H1 (cell line): Measurements from ENCODE around the gene MIDN.

ENCODE experiments used
- CBX5 ChIP-seq: fragments of 300-800, 300-1000 bp; sonication (generic); IDR thresholded peaks from 2 replicates; pipeline ENCODE4 v1.7.1; 2016; ENCODE audit warnings: antibody characterized with exemption, low read length, low read depth
- CHD1 ChIP-seq: IDR thresholded peaks from 2 replicates; pipeline ENCODE4 v1.6.1; 2012; ENCODE audit warnings: low read depth, low read length, improper control_type of control experiment
- CHD7 ChIP-seq: fragments of 300-600 bp; sonication (generic); IDR thresholded peaks from 2 replicates; pipeline ENCODE4 v1.7.1; 2012; ENCODE audit warnings: low read length, moderate library complexity, mild to moderate bottlenecking, inconsistent platforms; ENCODE audit not compliant: insufficient replicate concordance
- CREB1 ChIP-seq: IDR thresholded peaks from 2 replicates; pipeline ENCODE4 v1.6.1; 2012; ENCODE audit warnings: inconsistent platforms
- CTCF ChIP-seq, 3 experiments: IDR thresholded peaks; 1 replicate in 2 of 3; 2 replicates in 1 of 3; pipeline versions ENCODE4 v1.5.1 to v1.6.1; 2011; ENCODE audit warnings: low read length in 3 of 3, mild to moderate bottlenecking in 3 of 3, inconsistent platforms in 2 of 3, low read depth in 1 of 3, moderate library complexity in 1 of 3; ENCODE audit not compliant: insufficient read depth in 1 of 3; ENCODE audit errors: control extremely low read depth in 1 of 3
- EZH2 ChIP-seq: fragments of 200-600 bp; sonication (generic); IDR thresholded peaks from 2 replicates; pipeline ENCODE4 v1.7.1; 2012; ENCODE audit warnings: low read depth, mild to moderate bottlenecking, moderate library complexity, low read length, inconsistent platforms; ENCODE audit not compliant: severe bottlenecking
- HDAC2 ChIP-seq, 2 experiments: fragments of 300-600 bp in 1 of 2; sonication (generic) in 1 of 2; IDR thresholded peaks; 2 replicates each; pipeline ENCODE4 v1.6.1; 2011 to 2012; ENCODE audit warnings: low read depth in 2 of 2, low read length in 2 of 2, mild to moderate bottlenecking in 2 of 2, moderate library complexity in 2 of 2, borderline replicate concordance in 1 of 2, inconsistent platforms in 1 of 2
- MAX ChIP-seq: IDR thresholded peaks from 2 replicates; pipeline ENCODE4 v1.6.1; 2012; ENCODE audit warnings: inconsistent platforms
- POLR2A ChIP-seq, 2 experiments: IDR thresholded peaks; 1 replicate in 1 of 2; 2 replicates in 1 of 2; pipeline ENCODE4 v1.6.1; 2011; ENCODE audit warnings: low read depth in 2 of 2, low read length in 2 of 2, mild to moderate bottlenecking in 2 of 2; ENCODE audit errors: control extremely low read depth in 1 of 2

- no peak for TF ChIP-seq HDAC2 (IDR thresholded peaks at IDR 0.05; ENCODE audit: borderline replicate concordance in 1 of 2, low read depth in 2 of 2, low read length in 2 of 2)
- no peak for TF ChIP-seq POLR2A (IDR thresholded peaks at IDR 0.05; ENCODE audit: control extremely low read depth in 1 of 2, low read depth in 2 of 2, low read length in 2 of 2)
- TF ChIP-seq CTCF (IDR thresholded peaks at IDR 0.05; ENCODE audit: control extremely low read depth in 1 of 3, insufficient read depth in 1 of 3, low read depth in 1 of 3, low read length in 3 of 3), result no peak
- no peak for TF ChIP-seq CHD1
- no peak for TF ChIP-seq CREB1
- TF ChIP-seq EZH2, result no peak
- no peak for TF ChIP-seq MAX
- TF ChIP-seq CBX5, result no peak
- TF ChIP-seq CHD7, result no peak
Measured at GRCh38 chr19:1282588-1283206, 34.3 kb downstream of the MIDN start.
